GM12892 (cell line): ENCODE measurements around the gene CRYBA2.

ENCODE experiments used
- POLR2A ChIP-seq: IDR thresholded peaks from 2 replicates; pipeline ENCODE4 v1.6.1; 2011; ENCODE audit warnings: low read depth, low read length, control low read depth
- POLR2AphosphoS5 ChIP-seq: IDR thresholded peaks from 2 replicates; pipeline ENCODE4 v1.6.1; 2011; ENCODE audit warnings: low read depth, low read length, control low read depth
- TAF1 ChIP-seq: IDR thresholded peaks from 2 replicates; pipeline ENCODE4 v1.6.1; 2011; ENCODE audit warnings: low read depth, mild to moderate bottlenecking, control low read depth, low read length, borderline replicate concordance

GRCh38 chr2:218995561-218995960 lies 2.3 kb upstream of the CRYBA2 start:
- TF ChIP-seq POLR2A (no peak), POLR2AphosphoS5 (no peak), TAF1 (no peak)
